ENCODE results near the gene POLR2E. TPM values are rescaled to one million over a fixed set of nuclear protein-coding genes. Genes with fewer than 3 reads are reported as not detected.
A peak's percentile ranks its signal among the peaks of the same experiment; 100 is the strongest.

Gene POLR2E
- total RNA-seq, 1 experiment from 2014 or later: 261 TPM

GRCh38 chr19:1116726-1117581 lies 21.8 kb upstream of the POLR2E start:
- H4K5ac ChIP-seq (ENCODE audit: insufficient read length, low read depth, low read length): no peak overlapping the region
- no peaks in the 10 kb centered on the region for H3K23me2 ChIP-seq (ENCODE audit: insufficient read length, low read depth, low read length, poor library complexity, severe bottlenecking)
- WGBS (ENCODE audit: extremely low coverage, insufficient read length, low lambda C conversion rate): no CpG with 5 or more reads among the region's 52 CpGs
- H3K4ac ChIP-seq (ENCODE audit: low read depth, low read length): no peak overlapping the region
- no peak overlapping the region for H2BK12ac ChIP-seq (ENCODE audit: insufficient read length, low read depth, low read length)
- peaks cover 12 to 36% (median 24%) of the 10 kb centered on the region in 3 experiments; a peak in 6 of 7 replicates for H3K36me3 Mint-ChIP-seq (ENCODE audit: insufficient read depth in 1 of 3, low read depth in 3 of 3)
- H3K9ac ChIP-seq (ENCODE audit: extremely low read depth, insufficient read length, low read length): no peak overlapping the region
- H4K20me1 ChIP-seq (ENCODE audit: control insufficient read depth, insufficient read depth, insufficient read length): no peaks in the 10 kb centered on the region
- TF ChIP-seq CTCF (conservative IDR thresholded peaks at IDR 0.05): no peak
- H3K56ac ChIP-seq (ENCODE audit: insufficient read length, low read depth, low read length): no peak overlapping the region
- no peaks in the 10 kb centered on the region for H3K9me3 ChIP-seq (ENCODE audit: control insufficient read depth, low read depth, low read length)
- no peak overlapping the region for H2AK5ac ChIP-seq (ENCODE audit: insufficient read length, low read length)
- H4K8ac ChIP-seq (replicated peaks; ENCODE audit: insufficient read length, low read depth, low read length): no peak overlapping the region
- no peak overlapping the region; the same call in 1 of the 2 replicates for H3K14ac ChIP-seq (ENCODE audit: insufficient read depth, low read length)
- no peak overlapping the region for H3K18ac ChIP-seq (ENCODE audit: insufficient read length, low read depth, low read length)
- H3K27ac ChIP-seq (ENCODE audit: insufficient read length, low read depth, low read length): no peak overlapping the region
- no peak overlapping the region for H3T11ph ChIP-seq (ENCODE audit: low read length)
- DNase-seq: peak; percentile 72
- H3K23ac ChIP-seq (ENCODE audit: insufficient read length, low read depth, low read length): no peak overlapping the region
- no peaks in the 10 kb centered on the region for H3K4me1 ChIP-seq (ENCODE audit: insufficient read depth, low read length)
- no peak overlapping the region for H3K4me3 Mint-ChIP-seq
- H3K79me1 ChIP-seq (ENCODE audit: insufficient read depth, low read depth, low read length, poor library complexity, severe bottlenecking): no peaks in the 10 kb centered on the region
- no peak overlapping the region for H4K91ac ChIP-seq (ENCODE audit: insufficient read length, low read depth, low read length)
- no peak overlapping the region for H2BK5ac ChIP-seq (ENCODE audit: insufficient read length, low read length)
- H2BK20ac ChIP-seq (ENCODE audit: low read depth, low read length, poor library complexity, severe bottlenecking): no peak overlapping the region
- no peak overlapping the region for H2BK15ac ChIP-seq (ENCODE audit: low read depth, low read length)
- H3K4me1 Mint-ChIP-seq: peaks cover 0 to 8% of the 10 kb centered on the region in 2 experiments; a peak in 2 of 4 replicates
- H2BK120ac ChIP-seq (ENCODE audit: low read depth, low read length, poor library complexity, severe bottlenecking): no peak overlapping the region
- H3K79me2 ChIP-seq (ENCODE audit: insufficient read depth, low read length): no peaks in the 10 kb centered on the region
- peaks cover 2% of the 10 kb centered on the region for H3K27me3 Mint-ChIP-seq (ENCODE audit: low read depth)
- H3K27ac Mint-ChIP-seq: peak overlapping the region in 1 of 3 experiments; percentile 36; a peak in 1 of 7 replicates
- no peaks in the 10 kb centered on the region for H3K27me3 ChIP-seq (ENCODE audit: insufficient read depth, low read length)
- no peak overlapping the region for H2AFZ ChIP-seq (ENCODE audit: low read length)
- no peak overlapping the region for H3K4me2 ChIP-seq (ENCODE audit: insufficient read depth, insufficient read length, low read length)
- no peaks in the 10 kb centered on the region for H3K9me3 Mint-ChIP-seq
